AG04449 (cell line): Measurements from ENCODE around the gene HMCES.

Experiments used
- CTCF ChIA-PET: fragments of 350-600 bp; formaldehyde crosslinking; extraction: SDS; loops from one replicate; lab custom pipeline; 2021; ENCODE audit warnings: antibody characterized with exemption; lab: Yijun Ruan, JAX
- POLR2A ChIA-PET: fragments of 400-600, 350-600 bp; formaldehyde crosslinking; extraction: SDS; loops from one replicate; lab custom pipeline; 2020; ENCODE audit warnings: antibody characterized with exemption, inconsistent platforms; lab: Yijun Ruan, JAX
- DNase-seq: peaks from one replicate; pipeline ENCODE4 v3.0.0-alpha.2; 2010; ENCODE audit warnings: low read depth, low spot score
- H3K4me3 ChIP-seq: 2 replicates; pipeline ENCODE4 v1.5.1; 2011; ENCODE audit warnings: low read depth, mild to moderate bottlenecking, control low read depth, low read length
- CTCF ChIP-seq: IDR thresholded peaks from one replicate; pipeline ENCODE4 v1.5.1; 2011; ENCODE audit warnings: mild to moderate bottlenecking, moderate library complexity, low read length, control low read depth, inconsistent platforms; ENCODE audit not compliant: insufficient read depth; ENCODE audit errors: missing control alignments

Gene HMCES

GRCh38 chr3:129324855-129325254, 46.2 kb downstream of the HMCES start:
- no peak overlapping the region for H3K4me3 ChIP-seq
- DNase-seq = no peak
- TF ChIP-seq CTCF = no peak
- POLR2A ChIA-PET = no interaction called here
- CTCF ChIA-PET = interaction anchor here (1.3 to 3.5 kb wide), 2 partner anchors 9 to 354 kb away, joined by 10 to 22 read pairs; a partner anchor contains a TSS

- no peak for DNase-seq
- ChIA-PET CTCF (interaction anchor here (3.5 kb wide), 1 partner anchor 9 kb away, joined by 22 read pairs; a partner anchor contains a TSS), POLR2A (no interaction called here)
- H3K4me3 ChIP-seq = no peak overlapping the region
- TF ChIP-seq CTCF = no peak
Observed at GRCh38 chr3:129325383-129325782, 46.7 kb downstream of the HMCES start.

- ChIA-PET CTCF (interaction anchor here (0.9 to 3.5 kb wide), 3 partner anchors 8 to 355 kb away, joined by 3 to 22 read pairs (median 5); a partner anchor contains a TSS), POLR2A (interaction anchor here (3.5 kb wide), 1 partner anchor 10 kb away, joined by 22 read pairs; a partner anchor contains a TSS)
- TF ChIP-seq CTCF = no peak
- DNase-seq = no peak
- no peak overlapping the region for H3K4me3 ChIP-seq
Observed at GRCh38 chr3:129326138-129326537, 47.5 kb downstream of the HMCES start.

GRCh38 chr3:129326595-129326994, 47.9 kb downstream of the HMCES start:
- no peak for TF ChIP-seq CTCF
- DNase-seq = no peak
- ChIA-PET POLR2A (interaction anchor here (3.5 kb wide), 1 partner anchor 11 kb away, joined by 22 read pairs; a partner anchor contains a TSS), CTCF (interaction anchor here (0.8 to 3.5 kb wide), 5 partner anchors 8 to 356 kb away, joined by 3 to 22 read pairs (median 5); a partner anchor contains a TSS)
- H3K4me3 ChIP-seq = no peak overlapping the region

- POLR2A ChIA-PET = interaction anchor here (3.5 kb wide), 1 partner anchor 11 kb away, joined by 22 read pairs; a partner anchor contains a TSS
- no peak for DNase-seq
- no peak overlapping the region for H3K4me3 ChIP-seq
- TF ChIP-seq CTCF = no peak
- CTCF ChIA-PET = interaction anchor here (0.8 to 3.5 kb wide), 4 partner anchors 9 to 82 kb away, joined by 3 to 22 read pairs (median 5); a partner anchor contains a TSS
Observed at GRCh38 chr3:129327510-129327909, 48.8 kb downstream of the HMCES start.

- CTCF ChIA-PET = interaction anchor here (1.5 to 2.3 kb wide), 2 partner anchors 14 to 54 kb away, joined by 4 to 9 read pairs; a partner anchor contains a TSS
- no peak for DNase-seq
- POLR2A ChIA-PET = no interaction called here
- no peak for TF ChIP-seq CTCF
- no peak overlapping the region for H3K4me3 ChIP-seq
Observed at GRCh38 chr3:129329858-129330257, 51.2 kb downstream of the HMCES start.
